GM12878 (cell line): ENCODE data around the gene VPS26B. TPM values are rescaled to one million over a fixed set of nuclear protein-coding genes. Genes with fewer than 3 reads are reported as not detected.

Experiments
- ATAC-seq: fragments of 200-7000 bp; cut with Tn5 transposase; 3 replicates; pipeline ENCODE4 v1.9.1; 2020; ENCODE audit warnings: mild to moderate bottlenecking, moderate library complexity
- BruUV-seq: library from RNA; stranded (reverse); fragments of 400-500 nt; replicated peaks from 2 replicates; lab custom pipeline; 2021; lab: Mats Ljungman, UMichigan
- CTCF ChIA-PET: fragments of 300-600 bp; sonication (Branson Sonifier 250); formaldehyde crosslinking; extraction: SDS; loops from one replicate; lab custom pipeline; 2021; ENCODE audit warnings: inconsistent platforms; lab: Yijun Ruan, JAX
- POLR2A ChIA-PET: fragments of 350-600 bp; formaldehyde crosslinking; extraction: SDS; loops from one replicate; lab custom pipeline; 2021; ENCODE audit warnings: inconsistent platforms; lab: Charles Lee
- RAD21 ChIA-PET: fragments of 300-600 bp; sonication (Branson Sonifier 250); formaldehyde crosslinking; loops from one replicate; lab custom pipeline; 2023; ENCODE audit warnings: antibody characterized with exemption; ENCODE audit not compliant: unreplicated experiment; lab: Charles Lee
- SMC1A ChIA-PET: fragments of 300-600 bp; sonication (Branson Sonifier 250); formaldehyde crosslinking; loops from one replicate; lab custom pipeline; 2023; ENCODE audit not compliant: unreplicated experiment, uncharacterized antibody; lab: Charles Lee
- DNase-seq: peaks from one replicate; pipeline ENCODE4 v3.0.0-alpha.2; 2011; ENCODE audit warnings: low read depth, low spot score
- FAIRE-seq: peaks from 3 replicates; lab custom pipeline; 2011; peaks lifted over from hg19 to GRCh38; lab: Jason Lieb, UNC
- H2AFZ ChIP-seq: 2 replicates; pipeline ENCODE4 v1.6.0; 2011; ENCODE audit warnings: low read depth, low read length, control low read depth; ENCODE audit not compliant: control insufficient read depth
- H3K27ac ChIP-seq: 2 replicates; pipeline ENCODE4 v1.5.1; 2011; ENCODE audit warnings: control low read depth; ENCODE audit not compliant: control insufficient read depth, insufficient read depth
- H3K27me3 ChIP-seq, 2 experiments: replicated peaks in 1 of 2; 2 replicates each; pipeline versions ENCODE4 v1.6.0 to v1.6.1; 2011; ENCODE audit warnings: low read length in 1 of 2; ENCODE audit not compliant: control insufficient read depth in 2 of 2, insufficient read depth in 2 of 2
- H3K36me3 ChIP-seq, 2 experiments: 2 replicates each; pipeline ENCODE4 v1.5.1; 2011; ENCODE audit warnings: low read length in 1 of 2; ENCODE audit not compliant: control insufficient read depth in 2 of 2, insufficient read depth in 2 of 2
- H3K4me1 ChIP-seq: 2 replicates; pipeline ENCODE4 v1.6.1; 2011; ENCODE audit warnings: mild to moderate bottlenecking, low read length, moderate library complexity, mixed read lengths; ENCODE audit not compliant: control insufficient read depth, insufficient read depth
- H3K4me2 ChIP-seq: 2 replicates; pipeline ENCODE4 v1.6.0; 2011; ENCODE audit warnings: control low read depth; ENCODE audit not compliant: control insufficient read depth, insufficient read depth
- H3K4me3 ChIP-seq: fragments of 200-600 bp; sonication (generic); 2 replicates; pipeline ENCODE4 v1.5.1; 2016
- H3K79me2 ChIP-seq: 2 replicates; pipeline ENCODE4 v1.6.0; 2011; ENCODE audit warnings: low read length; ENCODE audit not compliant: control insufficient read depth, insufficient read depth
- H3K9ac ChIP-seq: 2 replicates; pipeline ENCODE4 v1.8.0; 2011; ENCODE audit warnings: low read length, control low read depth, mixed read lengths; ENCODE audit not compliant: control insufficient read depth, insufficient read depth
- H3K9me3 ChIP-seq: replicated peaks from 3 replicates; pipeline ENCODE4 v1.5.1; 2011; ENCODE audit warnings: mild to moderate bottlenecking, low read length; ENCODE audit not compliant: control insufficient read depth, insufficient read depth
- H4K20me1 ChIP-seq: 2 replicates; pipeline ENCODE4 v1.6.0; 2011; ENCODE audit not compliant: control insufficient read depth, insufficient read depth
- CEBPB ChIP-seq, 2 experiments: fragments of 150-350 bp in 1 of 2; IDR thresholded peaks; 2 replicates each; pipeline ENCODE4 v1.6.1; 2012 to 2014; ENCODE audit warnings: low read depth in 2 of 2, low read length in 2 of 2, borderline replicate concordance in 1 of 2, inconsistent platforms in 1 of 2
- EGR1 ChIP-seq, 2 experiments: IDR thresholded peaks; 1 replicate in 1 of 2; 2 replicates in 1 of 2; pipeline ENCODE4 v1.6.1; 2011 to 2012; ENCODE audit warnings: low read depth in 2 of 2, low read length in 2 of 2, borderline replicate concordance in 1 of 2, mild to moderate bottlenecking in 1 of 2, moderate library complexity in 1 of 2
- PAX5 ChIP-seq: IDR thresholded peaks from 2 replicates; pipeline ENCODE4 v1.6.1; 2011; ENCODE audit warnings: low read depth, low read length, borderline replicate concordance
- PML ChIP-seq: IDR thresholded peaks from 2 replicates; pipeline ENCODE4 v1.6.1; 2012; ENCODE audit warnings: low read length, inconsistent platforms
- RELA ChIP-seq: fragments of 450-650 bp; IDR thresholded peaks from 2 replicates; pipeline ENCODE4 v1.8.0; 2014; ENCODE audit warnings: borderline replicate concordance; ENCODE audit not compliant: partially characterized antibody
- SUZ12 ChIP-seq: fragments of 200-600 bp; sonication (generic); IDR thresholded peaks from one replicate; pipeline ENCODE4 v1.6.1; 2018; ENCODE audit warnings: antibody characterized with exemption, mild to moderate bottlenecking; ENCODE audit not compliant: unreplicated experiment
- ZNF24 ChIP-seq: fragments of 450-650 bp; IDR thresholded peaks from 2 replicates; pipeline ENCODE4 v1.6.1; 2017; ENCODE audit warnings: antibody characterized with exemption, mild to moderate bottlenecking
- ZNF274 ChIP-seq: IDR thresholded peaks from one replicate; pipeline ENCODE4 v1.8.0; 2011; ENCODE audit not compliant: insufficient read length, insufficient read depth
- ZNF592 ChIP-seq: fragments of 450-650 bp; IDR thresholded peaks from 2 replicates; pipeline ENCODE4 v1.6.1; 2017; ENCODE audit warnings: mild to moderate bottlenecking, moderate library complexity
- WGBS: methylation state at CpG from one replicate; pipeline ENCODE4 v1.1.6; 2016; ENCODE audit warnings: low lambda C conversion rate; ENCODE audit not compliant: insufficient replicate concordance, insufficient coverage; ENCODE audit errors: missing lambda C conversion rate; 5-methylcytosine and 5-hydroxymethylcytosine counted together
- in situ Hi-C: fragments of 300-500 bp; cut with MboI; formaldehyde crosslinking; loops from 9 replicates; pipeline ENCODE4 v1.14.3; 2018; ENCODE audit warnings: mixed read lengths
- intact Hi-C: fragments of 100-400 bp; cut with micrococcal nuclease; formaldehyde crosslinking; loops from one replicate; pipeline ENCODE4 v1.14.2; 2022; ENCODE audit not compliant: unreplicated experiment
- polyA plus RNA-seq, 11 experiments: library from polyadenylated mRNA; depleted of rRNA in 4 of 11; unstranded in 6 of 11; stranded (reverse) in 5 of 11; fragments of >200 nt; fragmentation: Nextera tagmentation in 4 of 11; fragmentation: Illumina TruSeq in 1 of 11; extraction: Ambion mirVana in 4 of 11; extraction: Trizol in 1 of 11; gene quantifications; 1 replicate in 1 of 11; 2 replicates in 10 of 11; pipeline versions ENCODE4 v1.2.1 to v1.2.3, GENCODE V29; 2011 to 2016; ENCODE audit warnings: inconsistent platforms in 2 of 11, missing spikeins in 2 of 11, low read depth in 1 of 11
- total RNA-seq, 4 experiments: library from RNA; depleted of rRNA in 3 of 4; stranded (reverse); fragments of >200 nt in 3 of 4; fragmentation: Illumina TruSeq in 1 of 4; extraction: Trizol in 1 of 4; gene quantifications; 2 replicates each; pipeline versions ENCODE4 v1.2.1 to v1.2.3, GENCODE V29; 2013 to 2021

Gene VPS26B
- total and polyA plus RNA-seq, 10 of the 15 experiments (the other 5 are each of a cell fraction or from before 2014, with no cell fraction given) = 1.6 to 26.9 (median 13.3) TPM

GRCh38 chr11:134238956-134239355 lies 14.5 kb downstream of the VPS26B start:
- no peak for TF ChIP-seq ZNF24
- no peak for TF ChIP-seq EGR1 (IDR thresholded peaks at IDR 0.05; ENCODE audit: borderline replicate concordance in 1 of 2, low read depth in 2 of 2, low read length in 2 of 2)
- no peak for TF ChIP-seq CEBPB (IDR thresholded peaks at IDR 0.05; ENCODE audit: borderline replicate concordance in 1 of 2, low read depth in 2 of 2, low read length in 2 of 2)
- no peak for TF ChIP-seq ZNF592
- no peak for TF ChIP-seq RELA
- no peak for TF ChIP-seq SUZ12
- no peak for TF ChIP-seq PML
- no peak for TF ChIP-seq PAX5
- no peak for TF ChIP-seq ZNF274
- H3K4me1 ChIP-seq = no peaks in the 10 kb centered on the region
- POLR2A ChIA-PET = no interaction called here

More at GRCh38 chr11:134238956-134239355, 14.5 kb downstream of the VPS26B start:
- no peaks in the 10 kb centered on the region for H3K9me3 ChIP-seq
- SMC1A ChIA-PET = interaction anchor here (2.6 kb wide), 1 partner anchor 10 kb away, joined by 5 read pairs; no protein-coding TSS in a partner anchor
- BruUV-seq = no TSS peak
- CTCF ChIA-PET = interaction anchor here (1.2 to 1.7 kb wide), 2 partner anchors 10 to 32 kb away, joined by 4 to 5 read pairs; no protein-coding TSS in a partner anchor
- FAIRE-seq (no peak), DNase-seq (no peak), ATAC-seq (no peak)
- H3K27me3 ChIP-seq = no peaks in the 10 kb centered on the region
- no peak overlapping the region for H3K9ac ChIP-seq
- 92% methylated on average over 5 of the region's 5 CpGs for WGBS
- RAD21 ChIA-PET = no interaction called here
- H3K36me3 ChIP-seq = peaks cover 1 to 6% of the 10 kb centered on the region in 2 experiments; a peak in 3 of 4 replicates
- H2AFZ ChIP-seq = no peak overlapping the region
- H3K79me2 ChIP-seq = no peaks in the 10 kb centered on the region
- H4K20me1 ChIP-seq = no peaks in the 10 kb centered on the region
- H3K27ac ChIP-seq = no peak overlapping the region
- in situ Hi-C loops = no loop called here
- intact Hi-C loops = no loop called here
- no peak overlapping the region for H3K4me2 ChIP-seq
- no peak overlapping the region for H3K4me3 ChIP-seq
